Measurements from ENCODE around the gene TREML4.
A peak's percentile ranks its signal among the peaks of the same experiment; 100 is the strongest.
"Not testable (repeated sequence)": the region's sequence is repeated elsewhere in the genome, so short reads cannot be mapped to it uniquely, and the experiment has no call there.

Gene TREML4

GRCh38 chr6:41228096-41228495 is at the start of gene TREML4:
TSS of gene TREML4 (plus strand) at chr6:41228349. CDS start at chr6:41228428, 79 bp downstream.
- no peak for DNase-seq (ENCODE audit: low spot score)

- no peak for DNase-seq (ENCODE audit: low spot score)
Observed at GRCh38 chr6:41179163-41179562, 49.0 kb upstream of the TREML4 start.

- no peak for DNase-seq (ENCODE audit: low spot score)
Observed at GRCh38 chr6:41181566-41181965, 46.6 kb upstream of the TREML4 start.

- DNase-seq (ENCODE audit: low spot score), result peak; percentile 61
Observed at GRCh38 chr6:41182069-41183034, 45.8 kb upstream of the TREML4 start.

- no peak for DNase-seq (ENCODE audit: low spot score)
Observed at GRCh38 chr6:41184761-41185160, 43.4 kb upstream of the TREML4 start.

- DNase-seq (ENCODE audit: low spot score), result no peak
Observed at GRCh38 chr6:41186031-41186562, 42.1 kb upstream of the TREML4 start.

GRCh38 chr6:41187924-41188886 is 39.9 kb upstream of the TREML4 start:
- no peak for DNase-seq (ENCODE audit: low spot score)

GRCh38 chr6:41189046-41189445 is 39.1 kb upstream of the TREML4 start:
- DNase-seq (ENCODE audit: low spot score), result not testable (repeated sequence)

GRCh38 chr6:41189967-41190366 is 38.2 kb upstream of the TREML4 start:
- no peak for DNase-seq (ENCODE audit: low spot score)

GRCh38 chr6:41190791-41191190 is 37.4 kb upstream of the TREML4 start:
- no peak for DNase-seq (ENCODE audit: low spot score)

GRCh38 chr6:41191569-41191968 is 36.6 kb upstream of the TREML4 start:
- DNase-seq (ENCODE audit: low spot score), result peak; percentile 24

GRCh38 chr6:41193171-41193734 is 34.9 kb upstream of the TREML4 start:
- DNase-seq (ENCODE audit: low spot score), result no peak

GRCh38 chr6:41193884-41194283 is 34.3 kb upstream of the TREML4 start:
- no peak for DNase-seq (ENCODE audit: low spot score)

- no peak for DNase-seq (ENCODE audit: low spot score)
Observed at GRCh38 chr6:41194386-41194785, 33.8 kb upstream of the TREML4 start.

- DNase-seq (ENCODE audit: low spot score), result no peak
Observed at GRCh38 chr6:41197234-41197633, 30.9 kb upstream of the TREML4 start.

- DNase-seq (ENCODE audit: low spot score), result no peak
Observed at GRCh38 chr6:41199552-41200246, 28.4 kb upstream of the TREML4 start.

GRCh38 chr6:41200296-41200900 is 27.8 kb upstream of the TREML4 start:
- DNase-seq (ENCODE audit: low spot score), result no peak

GRCh38 chr6:41200901-41201763 is 27.0 kb upstream of the TREML4 start, which contains the start of gene TREML2:
TSS of gene TREML2 (minus strand) at chr6:41201149. CDS start at chr6:41201008, 141 bp downstream.
- no peak for DNase-seq (ENCODE audit: low spot score)

GRCh38 chr6:41201764-41202173 is 26.4 kb upstream of the TREML4 start:
- no peak for DNase-seq (ENCODE audit: low spot score)

GRCh38 chr6:41204156-41204555 is 24.0 kb upstream of the TREML4 start:
- no peak for DNase-seq (ENCODE audit: low spot score)
